GM23338 (cell line): Measurements from ENCODE around the gene GRIA4. TPM values are rescaled to one million over a fixed set of nuclear protein-coding genes. Genes with fewer than 3 reads are reported as not detected.

Experiments used
- ATAC-seq: fragments of 200-7000 bp; cut with Tn5 transposase; 3 replicates; pipeline ENCODE4 v1.9.1; 2020
- DNase-seq: peaks from one replicate; pipeline ENCODE4 v3.0.0-alpha.2; 2015; ENCODE audit warnings: low spot score
- H2AFZ ChIP-seq: fragments of 200-600 bp; sonication (generic); 2 replicates; pipeline ENCODE4 v1.8.0; 2016; ENCODE audit warnings: antibody characterized with exemption, mild to moderate bottlenecking, moderate library complexity
- H3F3A ChIP-seq: fragments of 200-600 bp; sonication (generic); replicated peaks from 2 replicates; pipeline ENCODE4 v1.8.0; 2017; ENCODE audit warnings: antibody characterized with exemption, mixed run types, low read depth
- H3K27ac ChIP-seq: fragments of 200-600 bp; sonication (generic); 2 replicates; pipeline ENCODE4 v1.6.1; 2016; ENCODE audit warnings: low read depth
- H3K27me3 ChIP-seq: fragments of 200-600 bp; sonication (generic); 2 replicates; pipeline ENCODE4 v1.8.0; 2016; ENCODE audit warnings: mild to moderate bottlenecking, mixed run types, moderate library complexity; ENCODE audit not compliant: insufficient read depth
- H3K36me3 ChIP-seq: fragments of 200-600 bp; sonication (generic); 2 replicates; pipeline ENCODE4 v1.8.0; 2016; ENCODE audit warnings: mild to moderate bottlenecking; ENCODE audit not compliant: insufficient read depth
- H3K4me1 ChIP-seq: fragments of 200-600 bp; sonication (generic); 2 replicates; pipeline ENCODE4 v1.8.0; 2016; ENCODE audit warnings: mild to moderate bottlenecking, moderate library complexity; ENCODE audit not compliant: insufficient read depth
- H3K4me2 ChIP-seq: fragments of 200-600 bp; sonication (generic); 2 replicates; pipeline ENCODE4 v1.7.1; 2017; ENCODE audit warnings: mixed run types
- H3K4me3 ChIP-seq: fragments of 200-600 bp; sonication (generic); 2 replicates; pipeline ENCODE4 v1.6.1; 2016; ENCODE audit warnings: mixed run types
- H3K79me2 ChIP-seq: fragments of 200-600 bp; sonication (generic); replicated peaks from 2 replicates; pipeline ENCODE4 v1.8.0; 2017; ENCODE audit warnings: mild to moderate bottlenecking; ENCODE audit not compliant: insufficient read depth
- H3K9me2 ChIP-seq: fragments of 200-600 bp; sonication (generic); 2 replicates; pipeline ENCODE4 v1.8.0; 2017; ENCODE audit not compliant: insufficient read depth
- H4K20me1 ChIP-seq: fragments of 200-600 bp; sonication (generic); replicated peaks from 2 replicates; pipeline ENCODE4 v1.8.0; 2017; ENCODE audit warnings: mild to moderate bottlenecking; ENCODE audit not compliant: insufficient read depth
- H3K27ac Mint-ChIP-seq: 2 replicates; pipeline ENCODE4 v1.8.0; 2020; ENCODE audit warnings: inconsistent platforms, mild to moderate bottlenecking, moderate library complexity, mixed read lengths
- H3K27me3 Mint-ChIP-seq: 3 replicates; pipeline ENCODE4 v1.8.0; 2022; ENCODE audit warnings: low read depth, mild to moderate bottlenecking, moderate library complexity, mixed read lengths, inconsistent platforms; ENCODE audit not compliant: insufficient read depth, poor library complexity
- H3K36me3 Mint-ChIP-seq: 3 replicates; pipeline ENCODE4 v1.8.0; 2021; ENCODE audit warnings: low read depth, mild to moderate bottlenecking, inconsistent platforms, moderate library complexity, mixed read lengths
- H3K4me1 Mint-ChIP-seq: 3 replicates; pipeline ENCODE4 v1.8.0; 2020; ENCODE audit warnings: mild to moderate bottlenecking, inconsistent platforms, mixed read lengths
- H3K4me3 Mint-ChIP-seq: 3 replicates; pipeline ENCODE4 v1.8.0; 2021; ENCODE audit warnings: moderate library complexity, mild to moderate bottlenecking, inconsistent platforms, mixed read lengths
- H3K9me3 Mint-ChIP-seq: 3 replicates; pipeline ENCODE4 v1.8.0; 2020; ENCODE audit warnings: moderate library complexity, mild to moderate bottlenecking, inconsistent platforms, mixed read lengths
- CREB1 ChIP-seq: fragments of 250-450 bp; sonication (Bioruptor Pico); IDR thresholded peaks from 2 replicates; pipeline ENCODE4 v1.5.0; 2020; ENCODE audit warnings: low read depth, mild to moderate bottlenecking, moderate library complexity
- EZH2 ChIP-seq: fragments of 200-600 bp; sonication (generic); IDR thresholded peaks from one replicate; pipeline ENCODE4 v1.8.0; 2017; ENCODE audit warnings: antibody characterized with exemption, mild to moderate bottlenecking, low read depth; ENCODE audit not compliant: unreplicated experiment
- EZH2phosphoT487 ChIP-seq: fragments of 200-600 bp; sonication (generic); IDR thresholded peaks from one replicate; pipeline ENCODE4 v1.8.1; 2018; ENCODE audit warnings: antibody characterized with exemption; ENCODE audit not compliant: unreplicated experiment
- NANOG ChIP-seq: IDR thresholded peaks from 2 replicates; pipeline ENCODE4 v1.6.1; 2016; ENCODE audit warnings: antibody characterized with exemption, borderline replicate concordance
- POLR2AphosphoS5 ChIP-seq: IDR thresholded peaks from 2 replicates; pipeline ENCODE4 v1.6.1; 2016; ENCODE audit warnings: antibody characterized with exemption, low read depth
- ZNF331 ChIP-seq: fragments of 250-450 bp; sonication (Bioruptor Pico); IDR thresholded peaks from 2 replicates; pipeline ENCODE4 v1.5.0; 2020; ENCODE audit warnings: low read depth, mild to moderate bottlenecking, moderate library complexity
- polyA plus RNA-seq: library from polyadenylated mRNA; unstranded; fragments of >200 nt; fragmentation: Nextera tagmentation; extraction: Ambion mirVana; gene quantifications from 2 replicates; pipeline ENCODE4 v1.2.1, GENCODE V29; 2016
- total RNA-seq: library from RNA; depleted of rRNA; stranded (reverse); fragments of >200 nt; shearing (Covaris generic); gene quantifications from 2 replicates; pipeline ENCODE4 v1.2.3, GENCODE V29; 2014
- TF ChIP-seq, protein P1 (sequence below), 2 experiments: fragments of 200-600 bp in 1 of 2; sonication (generic) in 1 of 2; conservative IDR thresholded peaks; 2 replicates each; pipeline versions ENCODE4 v1.5.1 to v1.6.1; 2016 to 2017; ENCODE audit warnings: antibody characterized with exemption in 2 of 2, low read depth in 2 of 2, mild to moderate bottlenecking in 2 of 2, moderate library complexity in 1 of 2

The GRIA4 gene
- total and polyA plus RNA-seq, 2 experiments from 2014 or later = 17.8 to 71.1 TPM

DNA sequence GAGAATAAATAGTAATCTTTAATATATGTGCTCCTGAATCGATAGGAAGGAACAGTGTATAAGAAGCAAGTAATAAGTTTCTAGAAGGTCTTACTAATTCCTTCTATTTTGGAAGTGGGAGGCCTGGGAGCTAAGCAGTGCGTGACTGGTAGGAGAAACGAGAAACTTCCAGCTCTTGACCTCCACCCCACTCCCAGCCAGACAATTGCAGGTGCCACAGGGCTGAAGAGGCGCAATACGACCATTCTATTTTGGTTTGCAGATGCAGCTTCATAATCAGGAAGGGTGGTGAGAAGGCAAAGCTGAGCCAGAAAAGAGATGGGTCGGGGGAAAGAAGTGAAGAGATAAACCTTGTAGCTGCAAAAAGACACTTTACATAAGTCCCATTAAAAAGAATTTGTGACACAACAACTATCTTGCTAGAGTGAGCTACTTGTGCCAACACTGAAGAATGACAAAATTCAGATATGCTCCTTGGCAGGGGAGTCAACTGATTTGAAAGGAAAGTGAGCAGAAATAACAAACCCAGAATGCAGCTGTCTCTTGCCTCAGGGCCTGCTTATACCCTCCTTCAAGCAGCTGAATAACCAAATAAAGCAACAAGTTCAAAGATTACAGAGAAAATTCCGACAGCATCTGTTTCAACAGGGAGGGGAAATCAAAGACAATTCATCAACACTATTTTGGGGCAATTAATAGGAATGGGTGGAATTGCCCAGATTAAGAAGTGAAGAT is 35.1 kb downstream of the GRIA4 start:
- Histone ChIP-seq H3K4me3 (no peak overlapping the region), H3K79me2 (no peaks in the 10 kb centered on the region), H3K27ac (no peak overlapping the region), H3K4me1 (no peaks in the 10 kb centered on the region), H3F3A (no peaks in the 10 kb centered on the region), H3K9me2 (no peaks in the 10 kb centered on the region; the same call in 1 of the 2 replicates), H3K36me3 (no peaks in the 10 kb centered on the region), H3K4me2 (no peak overlapping the region), H3K27me3 (no peaks in the 10 kb centered on the region), H2AFZ (no peak overlapping the region), H4K20me1 (no peaks in the 10 kb centered on the region)
- peaks cover 23% of the 10 kb centered on the region; the same call in 2 of the 3 replicates for H3K36me3 Mint-ChIP-seq
- peaks cover 14% of the 10 kb centered on the region; the same call in 1 of the 3 replicates for H3K9me3 Mint-ChIP-seq
- no peak overlapping the region for H3K4me3 Mint-ChIP-seq
- no peaks in the 10 kb centered on the region for H3K27me3 Mint-ChIP-seq
- ATAC-seq (no peak), DNase-seq (no peak)
- no peaks in the 10 kb centered on the region for H3K4me1 Mint-ChIP-seq
- no peak overlapping the region for H3K27ac Mint-ChIP-seq
- TF ChIP-seq NANOG = no peak

DNA sequence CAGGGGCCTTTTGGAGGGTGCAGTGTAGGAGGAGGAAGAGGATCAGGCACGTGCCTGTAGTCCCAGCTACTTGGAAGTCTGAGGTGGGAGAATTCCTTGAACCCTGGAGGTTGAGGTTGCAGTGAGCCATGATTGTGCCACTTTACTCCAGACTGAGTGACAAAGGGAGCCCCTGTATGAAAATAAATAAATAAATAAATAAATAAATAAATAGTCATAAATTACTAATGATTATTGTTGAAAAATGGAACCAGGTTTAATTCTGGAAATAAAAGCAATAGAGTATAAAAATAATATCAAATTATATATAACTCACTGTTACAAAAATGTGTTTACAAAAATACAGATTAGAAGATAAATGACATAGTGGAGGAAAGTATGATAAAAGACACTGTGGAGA is 37.9 kb downstream of the GRIA4 start:
- no peak overlapping the region for H3K27ac ChIP-seq
- DNase-seq (no peak), ATAC-seq (no peak)
- no peak overlapping the region for H3K4me3 ChIP-seq
- no peak overlapping the region for H3K4me2 ChIP-seq
- H3K79me2 ChIP-seq = no peaks in the 10 kb centered on the region
- Mint-ChIP-seq H3K9me3 (peaks cover 14% of the 10 kb centered on the region; the same call in 1 of the 3 replicates), H3K36me3 (peaks cover 25% of the 10 kb centered on the region; the same call in 2 of the 3 replicates), H3K27me3 (peaks cover 2% of the 10 kb centered on the region), H3K4me1 (no peaks in the 10 kb centered on the region), H3K27ac (no peak overlapping the region), H3K4me3 (no peak overlapping the region)
- H3K27me3 ChIP-seq = no peaks in the 10 kb centered on the region
- H4K20me1 ChIP-seq = no peaks in the 10 kb centered on the region
- no peaks in the 10 kb centered on the region for H3K36me3 ChIP-seq
- TF ChIP-seq, protein P1, sequence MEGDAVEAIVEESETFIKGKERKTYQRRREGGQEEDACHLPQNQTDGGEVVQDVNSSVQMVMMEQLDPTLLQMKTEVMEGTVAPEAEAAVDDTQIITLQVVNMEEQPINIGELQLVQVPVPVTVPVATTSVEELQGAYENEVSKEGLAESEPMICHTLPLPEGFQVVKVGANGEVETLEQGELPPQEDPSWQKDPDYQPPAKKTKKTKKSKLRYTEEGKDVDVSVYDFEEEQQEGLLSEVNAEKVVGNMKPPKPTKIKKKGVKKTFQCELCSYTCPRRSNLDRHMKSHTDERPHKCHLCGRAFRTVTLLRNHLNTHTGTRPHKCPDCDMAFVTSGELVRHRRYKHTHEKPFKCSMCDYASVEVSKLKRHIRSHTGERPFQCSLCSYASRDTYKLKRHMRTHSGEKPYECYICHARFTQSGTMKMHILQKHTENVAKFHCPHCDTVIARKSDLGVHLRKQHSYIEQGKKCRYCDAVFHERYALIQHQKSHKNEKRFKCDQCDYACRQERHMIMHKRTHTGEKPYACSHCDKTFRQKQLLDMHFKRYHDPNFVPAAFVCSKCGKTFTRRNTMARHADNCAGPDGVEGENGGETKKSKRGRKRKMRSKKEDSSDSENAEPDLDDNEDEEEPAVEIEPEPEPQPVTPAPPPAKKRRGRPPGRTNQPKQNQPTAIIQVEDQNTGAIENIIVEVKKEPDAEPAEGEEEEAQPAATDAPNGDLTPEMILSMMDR (conservative IDR thresholded peaks at IDR 0.05; ENCODE audit: low read depth in 2 of 2) = no peak
- TF ChIP-seq ZNF331 (CRISPR knock-in tag) = no peak
- TF ChIP-seq POLR2AphosphoS5 = no peak
- H3F3A ChIP-seq = no peaks in the 10 kb centered on the region
- H3K9me2 ChIP-seq = no peaks in the 10 kb centered on the region; the same call in 1 of the 2 replicates
- no peaks in the 10 kb centered on the region for H3K4me1 ChIP-seq
- H2AFZ ChIP-seq = no peak overlapping the region

DNA sequence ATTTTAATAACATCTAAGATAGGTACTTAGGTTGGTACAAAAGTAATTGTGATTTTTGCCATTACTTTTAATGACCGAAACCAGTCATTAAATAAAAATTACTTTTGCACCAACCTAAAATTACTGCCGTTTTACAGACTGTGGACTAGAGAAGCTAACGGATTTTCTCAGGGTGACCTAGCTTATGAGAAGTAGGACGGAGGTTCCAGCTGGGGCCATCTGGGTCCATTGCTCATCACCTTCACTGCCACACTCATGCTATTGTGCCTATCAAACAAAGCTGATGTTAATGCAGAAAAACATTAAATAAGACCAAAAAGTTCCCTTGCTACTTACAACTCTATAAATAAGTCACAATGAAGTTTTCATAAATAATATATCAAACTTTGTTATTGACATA is 38.9 kb downstream of the GRIA4 start:
- peaks cover 14% of the 10 kb centered on the region; the same call in 1 of the 3 replicates for H3K9me3 Mint-ChIP-seq
- Histone ChIP-seq H3K4me3 (no peak overlapping the region), H3K27ac (no peak overlapping the region), H2AFZ (no peak overlapping the region), H4K20me1 (no peaks in the 10 kb centered on the region), H3K79me2 (no peaks in the 10 kb centered on the region), H3K4me1 (no peaks in the 10 kb centered on the region), H3K36me3 (no peaks in the 10 kb centered on the region), H3F3A (no peaks in the 10 kb centered on the region), H3K9me2 (no peaks in the 10 kb centered on the region; the same call in 1 of the 2 replicates), H3K4me2 (no peak overlapping the region), H3K27me3 (no peaks in the 10 kb centered on the region)
- H3K36me3 Mint-ChIP-seq = peaks cover 25% of the 10 kb centered on the region; the same call in 2 of the 3 replicates
- DNase-seq (no peak), ATAC-seq (no peak)
- no peak overlapping the region for H3K4me3 Mint-ChIP-seq
- peaks cover 5% of the 10 kb centered on the region for H3K27me3 Mint-ChIP-seq
- TF ChIP-seq CREB1 (CRISPR knock-in tag) (no peak), EZH2phosphoT487 (no peak), POLR2AphosphoS5 (no peak), EZH2 (no peak)
- TF ChIP-seq, protein P1 (conservative IDR thresholded peaks at IDR 0.05; ENCODE audit: low read depth in 2 of 2) = no peak
- H3K4me1 Mint-ChIP-seq = no peaks in the 10 kb centered on the region
- H3K27ac Mint-ChIP-seq = no peak overlapping the region
